ENCODE measurements around the gene P2RY13. TPM values are rescaled to one million over a fixed set of nuclear protein-coding genes. Genes with fewer than 3 reads are reported as not detected.

P2RY13 gene
- not detected in 2 replicates for total RNA-seq

- no peak for DNase-seq (ENCODE audit: low read depth, low spot score)
These were observed at the start of gene P2RY13 for GRCh38 chr3:151329363-151329762. Gene P2RY13, minus strand, starts transcription at chr3:151329549. Its CDS starts 21 bp downstream, at chr3:151329528.

GRCh38 chr3:151377768-151378385 is 48.5 kb upstream of the P2RY13 start:
- DNase-seq (ENCODE audit: low read depth, low spot score): no peak

- no peak for DNase-seq (ENCODE audit: low read depth, low spot score)
These were observed 42.9 kb upstream of the P2RY13 start for GRCh38 chr3:151372063-151372820.

- DNase-seq (ENCODE audit: low read depth, low spot score): no peak
These were observed 42.2 kb upstream of the P2RY13 start for GRCh38 chr3:151371526-151371925.

GRCh38 chr3:151367448-151367847 is 38.1 kb upstream of the P2RY13 start:
- DNase-seq (ENCODE audit: low read depth, low spot score): no peak

- DNase-seq (ENCODE audit: low read depth, low spot score): no peak
These were observed 37.6 kb upstream of the P2RY13 start for GRCh38 chr3:151366993-151367392.

- no peak for DNase-seq (ENCODE audit: low read depth, low spot score)
These were observed 33.4 kb upstream of the P2RY13 start for GRCh38 chr3:151362751-151363174.

- DNase-seq (ENCODE audit: low read depth, low spot score): no peak
These were observed 28.1 kb upstream of the P2RY13 start for GRCh38 chr3:151357463-151357850.

GRCh38 chr3:151356794-151357462 is 27.6 kb upstream of the P2RY13 start:
- DNase-seq (ENCODE audit: low read depth, low spot score): no peak

GRCh38 chr3:151351648-151352047 is 22.3 kb upstream of the P2RY13 start:
- no peak for DNase-seq (ENCODE audit: low read depth, low spot score)

- DNase-seq (ENCODE audit: low read depth, low spot score): no peak
These were observed 21.9 kb upstream of the P2RY13 start for GRCh38 chr3:151351219-151351618.

- DNase-seq (ENCODE audit: low read depth, low spot score): no peak
These were observed 21.3 kb upstream of the P2RY13 start for GRCh38 chr3:151350656-151351055.

GRCh38 chr3:151347432-151347831 is 18.1 kb upstream of the P2RY13 start:
- DNase-seq (ENCODE audit: low read depth, low spot score): no peak

GRCh38 chr3:151346292-151346691 is 16.9 kb upstream of the P2RY13 start:
- DNase-seq (ENCODE audit: low read depth, low spot score): no peak

GRCh38 chr3:151345859-151346258 is 16.5 kb upstream of the P2RY13 start:
- no peak for DNase-seq (ENCODE audit: low read depth, low spot score)

- no peak for DNase-seq (ENCODE audit: low read depth, low spot score)
These were observed 2.3 kb upstream of the P2RY13 start for GRCh38 chr3:151331696-151332095.

GRCh38 chr3:151330899-151331298 is 1.6 kb upstream of the P2RY13 start:
- no peak for DNase-seq (ENCODE audit: low read depth, low spot score)

- no peak for DNase-seq (ENCODE audit: low read depth, low spot score)
These were observed 1.0 kb upstream of the P2RY13 start for GRCh38 chr3:151330379-151330778.

GRCh38 chr3:151328298-151328995 is 902 bp downstream of the P2RY13 start:
- no peak for DNase-seq (ENCODE audit: low read depth, low spot score)

GRCh38 chr3:151327571-151328198 is 1.7 kb downstream of the P2RY13 start:
- DNase-seq (ENCODE audit: low read depth, low spot score): no peak

- DNase-seq (ENCODE audit: low read depth, low spot score): no peak
These were observed 6.8 kb downstream of the P2RY13 start for GRCh38 chr3:151322511-151322910.
